ENCODE data around the gene DUOX2.

The DUOX2 gene

DNA sequence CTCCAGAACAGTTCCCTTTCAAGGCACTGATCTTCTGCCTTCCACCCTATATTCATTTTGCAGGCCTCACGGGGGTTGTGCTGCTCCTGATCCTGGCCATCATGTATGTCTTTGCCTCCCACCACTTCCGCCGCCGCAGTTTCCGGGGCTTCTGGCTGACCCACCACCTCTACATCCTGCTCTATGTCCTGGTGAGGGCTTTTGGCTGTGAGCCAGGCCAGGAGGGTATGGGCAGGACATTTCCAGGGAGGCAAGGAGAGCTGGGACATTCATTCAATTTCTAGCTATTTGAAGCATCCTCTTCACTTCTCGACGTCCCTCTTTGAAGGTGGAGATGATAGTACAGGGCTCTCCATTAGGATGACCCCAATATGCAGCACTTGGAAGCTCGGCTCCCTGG, 41.8 kb upstream of the DUOX2 start:
- DNase-seq (ENCODE audit: low spot score), result no peak
- TF ChIP-seq, protein P1, sequence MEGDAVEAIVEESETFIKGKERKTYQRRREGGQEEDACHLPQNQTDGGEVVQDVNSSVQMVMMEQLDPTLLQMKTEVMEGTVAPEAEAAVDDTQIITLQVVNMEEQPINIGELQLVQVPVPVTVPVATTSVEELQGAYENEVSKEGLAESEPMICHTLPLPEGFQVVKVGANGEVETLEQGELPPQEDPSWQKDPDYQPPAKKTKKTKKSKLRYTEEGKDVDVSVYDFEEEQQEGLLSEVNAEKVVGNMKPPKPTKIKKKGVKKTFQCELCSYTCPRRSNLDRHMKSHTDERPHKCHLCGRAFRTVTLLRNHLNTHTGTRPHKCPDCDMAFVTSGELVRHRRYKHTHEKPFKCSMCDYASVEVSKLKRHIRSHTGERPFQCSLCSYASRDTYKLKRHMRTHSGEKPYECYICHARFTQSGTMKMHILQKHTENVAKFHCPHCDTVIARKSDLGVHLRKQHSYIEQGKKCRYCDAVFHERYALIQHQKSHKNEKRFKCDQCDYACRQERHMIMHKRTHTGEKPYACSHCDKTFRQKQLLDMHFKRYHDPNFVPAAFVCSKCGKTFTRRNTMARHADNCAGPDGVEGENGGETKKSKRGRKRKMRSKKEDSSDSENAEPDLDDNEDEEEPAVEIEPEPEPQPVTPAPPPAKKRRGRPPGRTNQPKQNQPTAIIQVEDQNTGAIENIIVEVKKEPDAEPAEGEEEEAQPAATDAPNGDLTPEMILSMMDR (IDR thresholded peaks at IDR 0.05; ENCODE audit: extremely low read depth, insufficient read depth, missing control alignments), result no peak
- in situ Hi-C loops (cut with MboI; ENCODE audit: low pct_unique_long_range_greater_than_20kb, low sequenced_read_pairs, unreplicated experiment), result no loop called here

DNA sequence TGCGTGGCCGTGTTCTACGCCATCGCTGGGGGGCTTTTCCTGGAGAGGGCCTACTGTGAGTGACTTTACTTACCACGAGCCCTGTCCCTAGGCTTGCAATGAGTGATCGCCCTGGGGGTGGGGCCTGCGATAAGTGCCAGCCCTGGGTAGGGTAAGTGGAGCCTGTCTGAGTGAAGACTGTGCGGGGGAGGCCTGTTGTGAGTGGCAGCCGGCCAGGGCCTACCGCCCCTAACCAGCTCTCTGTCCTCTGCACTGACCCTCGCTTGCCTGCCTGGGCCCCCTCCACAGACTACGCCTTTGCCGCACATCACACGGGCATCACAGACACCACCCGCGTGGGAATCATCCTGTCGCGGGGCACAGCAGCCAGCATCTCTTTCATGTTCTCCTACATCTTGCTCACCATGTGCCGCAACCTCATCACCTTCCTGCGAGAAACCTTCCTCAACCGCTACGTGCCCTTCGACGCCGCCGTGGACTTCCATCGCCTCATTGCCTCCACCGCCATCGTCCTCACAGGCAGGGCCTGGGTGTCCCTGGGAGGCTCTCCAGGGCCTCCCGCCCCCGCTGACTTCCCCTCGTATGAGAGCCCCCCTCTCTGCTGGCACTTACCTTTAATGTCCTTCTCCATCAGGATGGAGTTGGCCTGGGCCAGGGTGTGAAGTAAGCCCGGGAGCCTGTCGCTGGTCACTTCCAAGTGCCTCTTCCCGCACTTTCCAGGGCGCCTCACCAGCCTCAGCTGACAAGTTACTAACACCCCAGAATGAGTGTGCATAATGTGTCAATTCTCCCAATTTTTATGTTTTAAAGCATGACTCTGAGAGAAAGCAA, 38.2 kb upstream of the DUOX2 start:
- TF ChIP-seq, protein P1 (IDR thresholded peaks at IDR 0.05; ENCODE audit: extremely low read depth, insufficient read depth, missing control alignments), result no peak
- no peak for DNase-seq (ENCODE audit: low spot score)
- in situ Hi-C loops (cut with MboI; ENCODE audit: low pct_unique_long_range_greater_than_20kb, low sequenced_read_pairs, unreplicated experiment), result no loop called here

DNA sequence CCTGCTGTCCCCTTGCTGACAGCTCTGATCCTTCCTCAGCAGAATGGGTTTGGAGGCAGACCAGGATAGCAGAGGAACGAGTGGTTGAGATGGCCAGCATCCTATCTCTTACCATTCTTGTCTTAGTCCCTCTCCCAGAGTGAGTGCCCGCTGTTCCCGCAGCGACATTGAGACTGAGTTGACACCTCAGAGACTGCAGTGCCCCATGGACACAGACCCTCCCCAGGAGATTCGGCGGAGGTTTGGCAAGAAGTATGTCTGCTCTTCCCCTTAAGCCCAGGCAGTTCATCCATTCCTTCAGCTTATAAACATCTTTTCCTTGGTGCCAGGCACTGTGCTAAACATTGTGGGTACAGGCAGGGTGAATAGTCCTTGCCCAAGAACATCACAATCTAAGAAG, 37.0 kb upstream of the DUOX2 start:
- no peak for DNase-seq (ENCODE audit: low spot score)
- TF ChIP-seq, protein P1 (IDR thresholded peaks at IDR 0.05; ENCODE audit: extremely low read depth, insufficient read depth, missing control alignments), result no peak
- in situ Hi-C loops (cut with MboI; ENCODE audit: low pct_unique_long_range_greater_than_20kb, low sequenced_read_pairs, unreplicated experiment), result no loop called here

DNA sequence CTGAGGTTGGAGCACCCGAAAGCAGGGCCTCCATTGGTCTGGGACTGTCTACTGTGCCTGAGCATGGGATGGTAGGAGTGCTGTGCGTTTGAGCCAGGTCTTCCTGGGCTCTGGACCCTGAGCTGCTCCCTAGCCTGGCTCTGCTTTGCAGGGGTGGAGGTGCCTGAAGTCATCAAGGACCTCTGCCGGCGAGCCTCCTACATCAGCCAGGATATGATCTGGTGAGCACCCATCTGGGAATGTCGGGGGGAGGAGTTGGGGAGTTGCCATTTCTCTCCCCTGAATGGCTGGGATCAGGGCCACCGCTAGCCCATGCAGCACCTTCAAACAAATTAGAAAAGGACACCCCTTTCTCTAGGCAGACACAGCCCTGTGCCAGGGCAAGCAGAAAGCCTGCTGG, 36.5 kb upstream of the DUOX2 start:
- no peak for DNase-seq (ENCODE audit: low spot score)
- in situ Hi-C loops (cut with MboI; ENCODE audit: low pct_unique_long_range_greater_than_20kb, low sequenced_read_pairs, unreplicated experiment), result no loop called here
- TF ChIP-seq, protein P1 (IDR thresholded peaks at IDR 0.05; ENCODE audit: extremely low read depth, insufficient read depth, missing control alignments), result no peak

DNA sequence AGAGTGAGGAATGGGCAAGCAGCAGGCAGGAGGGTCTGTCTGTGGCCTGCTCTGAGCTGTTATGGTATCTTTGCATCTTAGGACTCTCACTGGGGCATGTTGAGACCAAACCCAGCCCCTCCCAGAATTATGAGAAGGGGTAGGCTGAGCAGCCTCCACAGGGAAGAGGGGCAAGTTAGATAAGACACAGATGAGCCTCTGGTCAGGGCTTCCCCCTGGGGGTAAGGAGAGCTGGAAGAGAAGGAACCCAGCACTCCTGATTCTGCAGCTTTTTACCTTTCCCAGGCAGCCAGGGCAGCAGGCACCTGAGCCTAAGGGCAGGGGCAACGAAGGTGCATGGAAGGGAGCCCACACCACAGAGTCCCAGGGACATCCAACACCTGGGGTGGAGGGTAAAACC, 35.1 kb upstream of the DUOX2 start:
- in situ Hi-C loops (cut with MboI; ENCODE audit: low pct_unique_long_range_greater_than_20kb, low sequenced_read_pairs, unreplicated experiment), result no loop called here
- no peak for DNase-seq (ENCODE audit: low spot score)
- TF ChIP-seq, protein P1 (IDR thresholded peaks at IDR 0.05; ENCODE audit: extremely low read depth, insufficient read depth, missing control alignments), result no peak

DNA sequence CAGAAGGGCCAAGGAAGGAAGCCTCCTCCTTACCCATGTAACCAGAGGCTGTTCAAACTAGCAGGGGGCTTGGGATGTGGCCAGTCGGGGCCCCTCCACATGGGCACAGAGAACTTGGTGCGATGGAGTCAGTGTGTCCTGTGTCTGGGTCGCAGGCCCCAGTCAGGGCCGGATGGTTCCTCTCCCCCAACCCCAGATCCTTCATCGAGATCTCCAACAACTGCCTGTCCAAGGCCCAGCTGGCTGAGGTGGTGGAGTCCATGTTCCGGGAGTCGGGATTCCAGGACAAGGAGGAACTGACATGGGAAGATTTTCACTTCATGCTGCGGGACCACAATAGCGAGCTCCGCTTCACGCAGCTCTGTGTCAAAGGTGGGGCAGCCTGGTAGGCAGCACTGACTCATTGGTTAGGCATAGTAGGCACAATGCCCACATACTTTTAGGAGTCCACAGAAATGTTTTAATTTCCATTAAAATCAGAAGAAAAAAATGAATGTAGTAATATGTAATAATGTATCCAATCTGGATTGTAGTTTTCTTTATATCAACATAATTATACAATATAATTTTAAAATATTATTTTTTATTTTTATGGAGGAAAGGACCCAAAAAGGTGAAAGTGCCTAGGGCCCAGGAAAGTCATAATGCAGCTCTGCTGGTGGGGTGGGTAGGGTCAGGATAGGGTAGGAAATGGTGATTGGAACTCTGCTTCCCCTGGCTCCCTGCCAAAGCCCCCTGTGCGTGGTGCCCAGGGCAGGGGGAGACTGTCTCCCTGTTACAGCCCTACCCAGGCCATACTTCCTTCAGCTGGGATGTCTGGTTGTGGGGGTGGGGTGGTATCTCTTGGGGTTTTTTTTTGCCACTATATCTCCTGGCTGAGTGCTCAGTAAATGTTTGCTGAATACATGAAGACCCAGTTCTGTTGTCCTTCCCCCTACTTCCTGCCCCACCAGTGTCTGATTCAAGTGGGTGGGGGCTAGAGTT, 34.4 kb upstream of the DUOX2 start:
- TF ChIP-seq, protein P1 (IDR thresholded peaks at IDR 0.05; ENCODE audit: extremely low read depth, insufficient read depth, missing control alignments), result no peak
- in situ Hi-C loops (cut with MboI; ENCODE audit: low pct_unique_long_range_greater_than_20kb, low sequenced_read_pairs, unreplicated experiment), result no loop called here
- no peak for DNase-seq (ENCODE audit: low spot score)

Measured in GM13977 (cell line).